Heart left ventricle (tissue), 16 donors: Measurements from ENCODE around the gene SHMT2. TPM values are rescaled to one million over a fixed set of nuclear protein-coding genes. Genes with fewer than 3 reads are reported as not detected.

ENCODE experiments used
- ATAC-seq, 4 donors: fragments of 200-7000 bp; cut with Tn5 transposase; one replicate each; pipeline ENCODE4 v1.9.1; 2020 to 2022; ENCODE audit warnings: moderate library complexity in 4 of 4, mild to moderate bottlenecking in 3 of 4, moderate number of reproducible peaks in 1 of 4
- DNase-seq, 5 donors: peaks; one replicate each; pipeline ENCODE4 v3.0.0-alpha.2; 2020
- H3K27ac ChIP-seq, 12 donors: fragments of 200-600 bp; sonication (generic) in 4 of 12; one replicate each; pipeline versions ENCODE4 v1.5.0 to v1.8.0; 2016 to 2022; ENCODE audit warnings: mild to moderate bottlenecking in 2 of 12
- H3K27me3 ChIP-seq, 9 donors: fragments of 200-600 bp; sonication (generic) in 2 of 9; one replicate each; pipeline versions ENCODE4 v1.5.1 to v1.8.0; 2016 to 2022; ENCODE audit warnings: mild to moderate bottlenecking in 3 of 9
- H3K36me3 ChIP-seq, 9 donors: fragments of 200-600 bp; sonication (generic) in 2 of 9; one replicate each; pipeline versions ENCODE4 v1.5.0 to v1.8.0; 2018 to 2022; ENCODE audit warnings: mild to moderate bottlenecking in 2 of 9
- H3K4me1 ChIP-seq, 12 donors: fragments of 200-600 bp; sonication (generic) in 4 of 12; one replicate each; pipeline versions ENCODE4 v1.5.0 to v1.8.0; 2016 to 2022; ENCODE audit warnings: mild to moderate bottlenecking in 3 of 12
- H3K4me3 ChIP-seq, 12 donors: fragments of 200-600 bp; sonication (generic) in 4 of 12; one replicate each; pipeline versions ENCODE4 v1.5.0 to v1.8.0; 2017 to 2022; ENCODE audit warnings: mild to moderate bottlenecking in 9 of 12, moderate library complexity in 4 of 12
- H3K9me3 ChIP-seq, 12 donors: fragments of 200-600 bp; sonication (generic) in 4 of 12; one replicate each; pipeline versions ENCODE4 v1.5.0 to v1.8.0; 2016 to 2022; ENCODE audit warnings: mild to moderate bottlenecking in 1 of 12
- POLR2A ChIP-seq, 2 donors: fragments of 450-650 bp; IDR thresholded peaks; one replicate each; pipeline ENCODE4 v1.6.1; 2017; ENCODE audit warnings: antibody characterized with exemption in 2 of 2, mild to moderate bottlenecking in 2 of 2, moderate library complexity in 2 of 2
- WGBS, 4 donors: extraction: QIAGEN DNeasy Blood & Tissue Kit in 2 of 4; methylation state at CpG; one replicate each; pipeline versions ENCODE4 v1.1.5 to v1.1.7; 2013 to 2018; 5-methylcytosine and 5-hydroxymethylcytosine counted together
- intact Hi-C, 10 donors: fragments of 100-400 bp; cut with DNase I; formaldehyde crosslinking; loops; one replicate each; pipeline versions ENCODE4 v1.11.1 to v1.14.2; 2022
- polyA plus RNA-seq, 2 donors: library from polyadenylated mRNA; stranded (reverse); fragments of 200-250 nt; gene quantifications; one replicate each; pipeline ENCODE4 v1.2.3, GENCODE V29; 2013
- total RNA-seq, 9 donors: library from RNA; depleted of rRNA in 2 of 9; stranded (reverse); fragments of >200 nt in 2 of 9; fragmentation: NEBNext Ultra II Directional in 3 of 9; extraction: Animal tissue kit (Norgen Biotek cat#: 25700) in 3 of 9; gene quantifications; one replicate each; pipeline versions ENCODE4 v1.1.0 to v1.2.4, GENCODE V29; 2016 to 2023
- TF ChIP-seq, protein P1 (sequence below), 12 donors: fragments of 200-600 bp; sonication (generic) in 4 of 12; IDR thresholded peaks; one replicate each; pipeline versions ENCODE4 v1.5.0 to v1.8.0; 2018 to 2022; ENCODE audit warnings: antibody characterized with exemption in 12 of 12, mild to moderate bottlenecking in 5 of 12
- donor health status: ischemic (EF 13 %, LVEDD 7.1; RV severe dilation, severe dysfunction).
- donor health status: healthy with polysubstance abuse.
- donor health status: DM: no; HTN: yes; CAD: no.
- donor health status: DM: no; HTN: no; CAD: no.
- donor health status: ischemic (EF 25% LVEDD 6.9; RV normal size, moderate dysfunction).
- donor health status: ischemic (EF 25% LVEDD 5.7; RV mildly dilated, moderate dysfunction).
- donor health status: healthy.
- donor health status: DM: yes; HTN: yes; CAD: no.
- donor health status: ischemic (EF 35%, LVEDD 5.7; RV mildly dilated, moderate dysfunction).
- donor health status: nonischemic (EF 11% LVEDD 7.7; RV severe dilation, severe dysfunction).
- donor health status: DM: yes; HTN: yes; CAD: no.
- donor health status: PGD.
- donor health status: ischemic (EF 29% LVEDD 5.4; RV normal size, mild dysfunction).
- donor health status: nonischemic (EF 23%, LVEDD 6.1; RV moderate dilation, normal function).

The SHMT2 gene
- total and polyA plus RNA-seq, 11 donors: 15.9 to 76.5 (median 35.5) TPM

DNA sequence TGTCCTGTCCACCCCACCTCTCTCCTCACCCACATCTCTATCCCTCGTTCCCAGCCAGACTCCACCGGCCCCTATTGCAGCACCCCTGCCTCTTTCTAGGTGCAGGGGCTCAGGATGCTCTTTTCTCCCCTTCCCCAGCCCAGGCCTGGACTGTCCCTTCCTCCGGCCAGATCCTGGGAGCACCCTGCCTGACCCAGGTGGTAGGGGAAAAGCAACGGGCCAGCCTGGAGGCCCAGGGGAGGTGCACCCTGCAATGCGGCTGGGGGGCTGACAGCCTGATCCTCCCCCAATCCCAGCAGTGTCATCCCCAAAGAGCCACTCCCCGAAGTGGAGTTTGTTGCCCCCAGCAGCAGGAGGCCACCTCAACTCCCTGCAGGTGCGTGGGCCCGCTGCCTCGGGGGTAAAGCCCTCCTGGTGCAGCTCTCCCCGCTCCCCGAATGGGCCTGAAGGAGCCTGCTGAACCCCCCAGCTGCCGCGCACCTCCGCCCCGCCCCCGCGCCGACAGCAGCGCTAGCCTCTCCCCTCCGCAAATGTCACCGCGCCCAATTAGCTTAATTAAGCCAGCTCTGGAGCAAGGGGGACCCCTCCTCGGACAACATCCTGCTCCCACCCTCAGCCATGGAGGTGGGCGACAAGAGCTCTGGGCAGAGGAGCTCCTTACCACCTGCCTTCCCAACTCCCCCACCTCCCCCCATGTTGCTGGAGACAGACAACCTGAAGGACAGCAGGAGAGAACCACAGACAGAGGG is 8.2 kb upstream of the SHMT2 start:
- peaks cover 35 to 97% (median 86%) of the 10 kb centered on the region in 9 donors for H3K27me3 ChIP-seq
- no peak for TF ChIP-seq POLR2A (IDR thresholded peaks at IDR 0.05)
- TF ChIP-seq, protein P1, sequence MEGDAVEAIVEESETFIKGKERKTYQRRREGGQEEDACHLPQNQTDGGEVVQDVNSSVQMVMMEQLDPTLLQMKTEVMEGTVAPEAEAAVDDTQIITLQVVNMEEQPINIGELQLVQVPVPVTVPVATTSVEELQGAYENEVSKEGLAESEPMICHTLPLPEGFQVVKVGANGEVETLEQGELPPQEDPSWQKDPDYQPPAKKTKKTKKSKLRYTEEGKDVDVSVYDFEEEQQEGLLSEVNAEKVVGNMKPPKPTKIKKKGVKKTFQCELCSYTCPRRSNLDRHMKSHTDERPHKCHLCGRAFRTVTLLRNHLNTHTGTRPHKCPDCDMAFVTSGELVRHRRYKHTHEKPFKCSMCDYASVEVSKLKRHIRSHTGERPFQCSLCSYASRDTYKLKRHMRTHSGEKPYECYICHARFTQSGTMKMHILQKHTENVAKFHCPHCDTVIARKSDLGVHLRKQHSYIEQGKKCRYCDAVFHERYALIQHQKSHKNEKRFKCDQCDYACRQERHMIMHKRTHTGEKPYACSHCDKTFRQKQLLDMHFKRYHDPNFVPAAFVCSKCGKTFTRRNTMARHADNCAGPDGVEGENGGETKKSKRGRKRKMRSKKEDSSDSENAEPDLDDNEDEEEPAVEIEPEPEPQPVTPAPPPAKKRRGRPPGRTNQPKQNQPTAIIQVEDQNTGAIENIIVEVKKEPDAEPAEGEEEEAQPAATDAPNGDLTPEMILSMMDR (IDR thresholded peaks at IDR 0.05): no peak
- H3K4me1 ChIP-seq: peaks cover under 1 to 28% (median 10%) of the 10 kb centered on the region in 12 donors
- H3K4me3 ChIP-seq: no peak overlapping the region
- H3K27ac ChIP-seq: no peak overlapping the region
- intact Hi-C loops: no loop called here
- DNase-seq (no peak), ATAC-seq (no peak)
- H3K36me3 ChIP-seq: no peaks in the 10 kb centered on the region
- 19 to 41% (median 34%) methylated on average over 13 to 24 of the region's 24 CpGs for WGBS, 4 donors
- H3K9me3 ChIP-seq: no peaks in the 10 kb centered on the region

- peaks cover 0 to 29% (median 7%) of the 10 kb centered on the region in 12 donors for H3K4me1 ChIP-seq
- no peak for TF ChIP-seq POLR2A (IDR thresholded peaks at IDR 0.05)
- TF ChIP-seq, protein P1 (IDR thresholded peaks at IDR 0.05): no peak
- ATAC-seq (no peak), DNase-seq (no peak)
- H3K27ac ChIP-seq: no peak overlapping the region
- H3K27me3 ChIP-seq: peaks cover 34 to 97% (median 88%) of the 10 kb centered on the region in 9 donors
- intact Hi-C loops: no loop called here
- no peak overlapping the region for H3K4me3 ChIP-seq
- WGBS, 4 donors: 40 to 61% (median 55%) methylated on average over 13 of the region's 13 CpGs
- H3K9me3 ChIP-seq: no peaks in the 10 kb centered on the region
- no peaks in the 10 kb centered on the region for H3K36me3 ChIP-seq
Observed at GRCh38 chr12:57222286-57223190, 7.0 kb upstream of the SHMT2 start.

- WGBS, 4 donors: 58 to 70% (median 66%) methylated on average over 22 of the region's 22 CpGs
- H3K27me3 ChIP-seq: peaks cover 33 to 89% (median 82%) of the 10 kb centered on the region in 9 donors
- H3K27ac ChIP-seq: no peak overlapping the region
- DNase-seq (no peak), ATAC-seq (no peak)
- H3K36me3 ChIP-seq: no peaks in the 10 kb centered on the region
- no peaks in the 10 kb centered on the region for H3K9me3 ChIP-seq
- peaks cover 0 to 28% (median 6%) of the 10 kb centered on the region in 12 donors for H3K4me1 ChIP-seq
- no peak overlapping the region for H3K4me3 ChIP-seq
- intact Hi-C loops: no loop called here
- TF ChIP-seq, protein P1 (IDR thresholded peaks at IDR 0.05): no peak
- no peak for TF ChIP-seq POLR2A (IDR thresholded peaks at IDR 0.05)
Observed at GRCh38 chr12:57223191-57224165, 6.0 kb upstream of the SHMT2 start.
